ENCODE measurements around the gene MRPL51.
"Not testable (repeated sequence)": the region's sequence is repeated elsewhere in the genome, so short reads cannot be mapped to it uniquely, and the experiment has no call there.

Gene MRPL51

DNA sequence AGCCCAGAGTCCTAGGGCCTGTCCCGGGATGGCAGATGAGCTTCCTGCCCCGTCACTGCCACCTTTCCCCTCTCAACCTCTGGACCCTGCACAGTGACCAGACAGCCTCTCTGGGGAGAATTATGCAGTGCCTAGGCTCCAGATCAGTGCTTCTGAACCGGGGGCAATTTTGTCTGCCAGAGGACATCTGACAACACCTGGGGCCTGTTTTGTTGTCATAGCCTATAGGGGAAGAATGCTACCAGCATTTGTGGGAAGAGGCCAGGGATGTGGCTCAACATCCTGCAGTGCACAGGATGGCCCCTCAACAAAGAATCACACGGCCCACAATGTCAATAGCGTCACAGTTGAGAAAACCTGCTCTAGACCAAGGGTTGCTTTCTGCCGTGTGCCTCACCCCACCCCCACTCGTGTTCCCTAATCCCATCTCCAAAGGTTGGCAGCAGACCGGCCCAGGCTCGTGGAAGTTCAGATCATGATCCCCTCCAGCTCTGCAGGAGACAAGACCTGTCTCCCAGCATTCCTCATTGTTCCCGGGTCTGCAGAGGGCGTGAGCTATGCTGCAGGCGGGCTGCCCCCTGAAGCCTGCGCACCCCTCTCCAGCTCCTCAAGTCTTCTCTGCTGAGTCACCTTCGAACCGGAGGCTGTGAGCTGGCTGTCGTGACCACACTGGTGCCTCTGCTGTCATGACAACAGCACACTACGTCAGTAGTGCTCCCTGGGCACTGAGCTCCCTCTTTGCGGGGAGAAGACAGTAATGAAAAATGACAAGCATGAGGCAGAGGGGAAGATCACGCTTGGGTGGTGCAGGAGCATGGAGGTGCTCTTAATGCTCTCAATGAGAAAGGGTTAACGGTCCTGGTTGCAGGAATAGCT is 39.2 kb upstream of the MRPL51 start:
- DNase-seq (ENCODE audit: low read depth in 1 of 2, low spot score in 1 of 2), result peak; percentile 61 to 76

DNA sequence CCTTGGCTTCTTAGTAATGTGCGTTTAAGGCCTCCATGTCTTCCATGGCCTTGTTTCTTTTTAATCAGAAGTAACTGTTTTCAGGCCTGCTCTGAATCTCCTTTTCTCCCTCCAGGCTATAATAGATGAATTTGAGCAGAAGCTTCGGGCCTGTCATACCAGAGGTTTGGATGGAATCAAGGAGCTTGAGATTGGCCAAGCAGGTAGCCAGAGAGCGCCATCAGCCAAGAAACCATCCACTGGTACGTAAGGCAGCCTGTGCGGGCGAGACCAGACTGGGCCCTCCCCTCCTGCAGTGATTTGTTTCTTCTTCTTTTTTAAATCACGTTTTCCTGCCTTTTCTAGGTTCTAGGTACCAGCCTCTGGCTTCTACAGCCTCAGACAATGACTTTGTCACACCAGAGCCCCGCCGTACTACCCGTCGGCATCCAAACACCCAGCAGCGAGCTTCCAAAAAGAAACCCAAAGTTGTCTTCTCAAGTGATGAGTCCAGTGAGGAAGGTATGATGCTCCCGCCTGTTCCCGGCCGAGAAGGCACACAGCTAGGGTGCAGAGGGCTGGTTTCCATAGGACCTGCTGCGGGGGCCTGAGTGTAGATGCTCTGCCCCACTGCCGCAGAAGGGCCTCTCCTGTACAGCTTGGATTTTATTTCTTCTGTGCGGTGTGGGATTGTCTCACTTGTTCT is 37.7 kb upstream of the MRPL51 start:
- no peak for DNase-seq (ENCODE audit: low read depth in 1 of 2, low spot score in 1 of 2)

- no peak for DNase-seq (ENCODE audit: low read depth in 1 of 2, low spot score in 1 of 2)
Observed at GRCh38 chr12:6529291-6529737, 36.3 kb upstream of the MRPL51 start.

- no peak for DNase-seq (ENCODE audit: low read depth in 1 of 2, low spot score in 1 of 2)
Observed at GRCh38 chr12:6528539-6529235, 35.6 kb upstream of the MRPL51 start.

DNA sequence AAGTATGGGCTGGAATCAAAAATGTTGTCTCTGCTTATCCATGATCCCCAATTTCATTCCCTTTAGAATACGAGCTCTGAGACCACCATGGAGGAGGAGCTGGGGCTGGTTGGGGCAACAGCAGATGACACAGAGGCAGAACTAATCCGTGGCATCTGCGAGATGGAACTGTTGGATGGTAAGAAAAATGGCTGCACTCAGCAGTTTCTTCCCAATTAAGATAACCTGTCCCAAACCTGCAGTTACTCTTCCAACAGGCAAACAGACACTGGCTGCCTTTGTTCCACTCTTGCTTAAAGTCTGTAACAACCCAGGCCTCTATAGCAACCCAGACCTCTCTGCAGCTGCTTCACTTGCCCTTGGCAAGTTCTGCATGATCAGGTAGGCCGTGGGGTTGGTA is 34.6 kb upstream of the MRPL51 start:
- DNase-seq (ENCODE audit: low read depth in 1 of 2, low spot score in 1 of 2), result no peak

DNA sequence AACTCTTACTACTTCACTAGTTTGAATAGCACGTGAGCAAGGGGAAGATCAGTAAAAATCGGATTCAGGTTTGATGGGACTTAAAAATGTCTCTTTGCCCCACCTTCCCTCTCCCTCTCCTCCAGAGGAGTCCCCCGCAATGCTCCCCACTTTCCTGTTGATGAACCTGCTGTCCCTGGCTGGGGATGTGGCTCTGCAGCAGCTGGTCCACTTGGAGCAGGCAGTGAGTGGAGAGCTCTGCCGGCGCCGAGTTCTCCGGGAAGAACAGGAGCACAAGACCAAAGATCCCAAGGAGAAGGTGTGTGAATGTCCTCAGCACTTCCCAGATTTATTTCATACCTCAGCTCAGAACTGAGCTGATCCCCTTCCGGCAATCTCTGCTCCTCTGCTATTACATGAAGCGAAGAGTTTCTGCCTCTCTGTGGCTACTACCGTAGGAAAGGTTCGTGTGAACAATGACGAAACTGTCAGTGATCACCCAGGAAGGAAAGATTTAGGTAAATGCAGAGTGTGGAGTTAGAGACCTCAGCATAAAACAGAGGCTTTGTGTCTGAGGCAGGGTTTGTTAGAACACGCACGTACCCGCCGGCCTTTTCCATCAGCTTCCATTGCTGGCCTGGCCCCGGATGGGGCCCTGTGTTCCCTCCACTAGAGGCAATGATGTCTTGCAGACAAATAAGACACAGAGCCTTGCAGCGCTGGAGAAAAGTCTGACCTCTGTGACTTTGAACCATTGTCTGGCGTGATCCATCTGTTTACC is 33.9 kb upstream of the MRPL51 start:
- DNase-seq (ENCODE audit: low read depth in 1 of 2, low spot score in 1 of 2), result no peak

GRCh38 chr12:6526201-6526600 is 33.1 kb upstream of the MRPL51 start:
- DNase-seq (ENCODE audit: low read depth in 1 of 2, low spot score in 1 of 2), result no peak

GRCh38 chr12:6524648-6525047 is 31.6 kb upstream of the MRPL51 start:
- DNase-seq (ENCODE audit: low read depth in 1 of 2, low spot score in 1 of 2), result no peak

DNA sequence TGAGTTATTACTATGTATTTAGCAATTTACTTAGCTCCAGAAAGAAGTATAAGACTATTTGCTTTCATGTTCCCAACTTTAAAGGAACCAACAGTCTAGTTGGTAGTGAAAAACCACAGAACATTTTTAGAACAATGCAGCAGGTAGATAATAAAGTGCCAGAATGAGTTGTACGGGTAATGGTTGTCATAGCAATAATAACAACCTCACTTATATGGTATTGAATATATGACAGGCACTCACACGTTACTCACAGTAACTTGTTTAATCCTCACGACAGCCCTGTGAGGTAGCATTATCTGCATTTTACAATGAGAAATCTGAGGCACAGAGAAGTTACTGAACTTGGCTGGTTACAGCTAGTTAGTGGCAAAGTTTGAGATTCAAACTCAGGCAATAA is 30.6 kb upstream of the MRPL51 start:
- no peak for DNase-seq (ENCODE audit: low read depth in 1 of 2, low spot score in 1 of 2)

- DNase-seq (ENCODE audit: low read depth in 1 of 2, low spot score in 1 of 2), result no peak
Observed at GRCh38 chr12:6522193-6522592, 29.1 kb upstream of the MRPL51 start.

GRCh38 chr12:6520186-6520585 is 27.1 kb upstream of the MRPL51 start:
- no peak for DNase-seq (ENCODE audit: low read depth in 1 of 2, low spot score in 1 of 2)

DNA sequence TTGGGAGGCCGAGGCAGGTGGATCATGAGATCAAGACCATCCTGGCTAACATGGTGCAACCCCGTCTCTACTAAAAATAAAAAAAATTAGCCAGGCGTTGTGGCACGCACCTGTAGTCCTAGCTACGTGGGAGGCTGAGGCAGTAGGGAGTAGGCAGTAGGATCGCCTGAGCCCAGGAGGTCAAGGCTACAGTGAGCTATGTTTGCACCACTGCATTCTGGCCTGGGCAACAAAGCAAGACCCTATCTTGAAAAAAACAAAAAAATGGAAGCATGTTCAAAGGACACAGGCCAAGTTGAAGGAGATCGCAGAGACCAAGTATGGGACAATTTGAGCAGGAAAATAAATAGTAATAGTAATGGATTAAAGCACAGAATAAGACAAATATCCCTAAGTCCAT is 15.0 kb upstream of the MRPL51 start:
- DNase-seq (ENCODE audit: low read depth in 1 of 2, low spot score in 1 of 2), result no peak

GRCh38 chr12:6507102-6507998 is 14.3 kb upstream of the MRPL51 start:
- no peak for DNase-seq (ENCODE audit: low read depth in 1 of 2, low spot score in 1 of 2)

DNA sequence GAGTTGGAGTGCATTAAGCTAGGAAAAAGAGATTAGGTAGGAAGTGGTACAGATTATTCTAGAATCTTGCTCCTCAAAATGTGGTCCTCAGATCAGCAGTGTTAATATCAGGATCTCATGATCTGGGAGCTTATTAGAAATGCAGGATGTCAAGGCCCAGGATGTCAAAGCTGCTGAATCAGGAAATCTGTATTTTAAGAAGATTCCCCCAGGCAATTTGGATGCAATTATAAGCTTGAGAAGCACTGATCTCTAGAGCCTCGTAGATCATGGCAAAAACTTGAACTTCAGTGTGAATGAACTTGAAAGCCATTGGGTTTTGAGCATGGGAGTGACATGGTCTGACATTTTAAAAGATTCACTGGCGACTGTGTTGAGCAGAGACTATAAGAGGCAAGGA is 7.4 kb upstream of the MRPL51 start:
- DNase-seq (ENCODE audit: low read depth in 1 of 2, low spot score in 1 of 2), result no peak

GRCh38 chr12:6497291-6497690 is 4.2 kb upstream of the MRPL51 start:
- not testable (repeated sequence) for DNase-seq (ENCODE audit: low read depth in 1 of 2, low spot score in 1 of 2)

DNA sequence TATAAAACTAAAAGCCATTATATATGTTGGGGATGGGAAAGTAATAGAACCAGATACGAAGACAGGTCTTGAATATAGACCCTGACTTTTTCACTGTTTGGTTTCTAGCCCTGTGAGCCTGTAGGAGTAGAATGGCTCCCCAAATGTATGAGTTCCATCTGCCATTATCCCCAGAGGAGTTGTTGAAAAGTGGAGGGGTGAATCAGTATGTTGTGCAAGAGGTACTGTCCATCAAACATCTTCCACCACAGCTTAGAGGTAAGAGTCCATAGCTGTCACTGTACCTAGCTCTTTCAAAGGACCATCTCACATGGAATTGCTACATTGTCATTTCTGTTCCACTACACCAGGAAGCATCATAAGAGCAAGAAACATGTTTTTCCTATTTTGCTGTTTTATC is 1.9 kb upstream of the MRPL51 start:
- DNase-seq (ENCODE audit: low read depth in 1 of 2, low spot score in 1 of 2), result no peak

- DNase-seq (ENCODE audit: low read depth in 1 of 2, low spot score in 1 of 2), result no peak
Observed at GRCh38 chr12:6494258-6494743, 1.2 kb upstream of the MRPL51 start.

DNA sequence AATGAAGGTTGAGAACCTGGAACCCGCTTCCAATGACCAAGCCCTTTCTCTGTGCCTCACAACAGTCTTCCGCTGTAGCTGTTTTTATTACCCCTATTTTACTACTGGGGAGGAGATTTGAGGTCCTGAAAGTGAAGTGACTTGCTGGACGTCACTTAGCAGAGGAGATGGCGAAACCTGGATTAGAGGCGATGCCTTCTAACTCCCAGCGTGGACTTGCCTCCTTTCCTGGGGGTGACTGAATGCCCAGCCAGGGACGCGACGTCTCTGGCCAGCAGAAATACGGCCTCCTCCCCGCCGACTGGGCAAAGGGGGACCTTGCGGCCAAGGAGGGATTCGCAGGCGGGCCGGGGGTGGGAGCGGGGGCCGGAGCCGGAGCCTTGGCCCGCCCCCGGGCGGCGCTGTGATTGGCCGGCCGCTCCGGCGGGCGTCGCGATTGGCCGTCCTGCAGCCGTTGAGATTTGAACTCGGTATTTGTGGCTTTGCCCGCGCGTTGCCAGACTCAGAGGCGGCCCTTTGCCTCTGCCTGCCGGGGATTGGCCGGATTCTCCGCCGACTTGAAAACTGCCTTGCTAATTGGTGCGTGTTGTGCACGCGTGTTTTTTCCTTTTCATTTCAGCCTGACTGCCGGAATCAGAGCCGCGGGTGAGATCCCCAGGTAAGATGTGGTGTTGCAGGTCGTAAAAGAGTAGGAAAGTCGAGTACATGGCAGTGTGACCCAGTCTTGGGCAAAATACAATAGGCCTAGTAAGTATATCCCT is 615 bp upstream of the MRPL51 start, which contains the start of gene NCAPD2:
Gene NCAPD2 (plus strand): TSS at position 606 of the 761 bp plus-strand sequence. CDS start 997 bp downstream, outside the sequence.
- peak; percentile 86 to 93 for DNase-seq (ENCODE audit: low read depth in 1 of 2, low spot score in 1 of 2)

DNA sequence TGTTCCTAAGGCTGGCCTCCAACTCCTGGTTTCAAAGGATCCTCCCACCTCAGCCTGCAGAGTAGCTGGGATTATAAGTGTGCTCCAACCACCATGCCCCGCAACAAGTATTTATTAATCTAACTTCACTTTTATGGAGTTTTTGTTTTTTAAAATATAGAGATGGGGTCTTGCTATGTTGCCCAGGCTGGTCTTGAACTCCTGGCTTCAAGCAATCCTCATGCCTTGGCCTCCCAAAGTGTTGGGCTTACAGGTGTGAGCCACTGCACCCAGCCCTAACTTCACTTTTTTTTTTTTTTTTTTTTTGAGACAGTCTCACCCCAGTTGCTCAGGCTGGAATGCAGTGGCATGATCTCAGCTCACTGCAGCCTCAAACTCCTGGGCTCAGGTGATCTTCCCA is 2.4 kb downstream of the MRPL51 start:
- DNase-seq (ENCODE audit: low read depth in 1 of 2, low spot score in 1 of 2), result not testable (repeated sequence)

Measured in activated T-helper 1 cell treated with anti-CD3 and anti-CD28 coated beads, Interleukin-2, amount 50 U/mL, for 16 hours (primary cell).